WI38 (cell line): ENCODE results near the gene NTMT1.
"Not testable (repeated sequence)": the region's sequence is repeated elsewhere in the genome, so short reads cannot be mapped to it uniquely, and the experiment has no call there.

Source experiments
- H3K4me3 ChIP-seq: 2 replicates; pipeline ENCODE4 v1.5.1; 2011; ENCODE audit warnings: low read depth, mild to moderate bottlenecking, control low read depth, low read length
- CTCF ChIP-seq: IDR thresholded peaks from 2 replicates; pipeline ENCODE4 v1.5.1; 2012; ENCODE audit warnings: low read depth, mild to moderate bottlenecking, control low read depth, low read length

Gene NTMT1

GRCh38 chr9:129650680-129651235, 24.8 kb downstream of the NTMT1 start:
- no peak for TF ChIP-seq CTCF

GRCh38 chr9:129653823-129654553, 28.0 kb downstream of the NTMT1 start:
- no peak overlapping the region for H3K4me3 ChIP-seq
- no peak for TF ChIP-seq CTCF

More at GRCh38 chr9:129650680-129651235, 24.8 kb downstream of the NTMT1 start:
- H3K4me3 ChIP-seq = no peak overlapping the region

GRCh38 chr9:129654554-129655040, 28.6 kb downstream of the NTMT1 start:
- H3K4me3 ChIP-seq = no peak overlapping the region
- TF ChIP-seq CTCF = no peak

GRCh38 chr9:129655154-129655553, 29.2 kb downstream of the NTMT1 start:
- TF ChIP-seq CTCF = no peak

GRCh38 chr9:129655696-129656095, 29.7 kb downstream of the NTMT1 start:
- TF ChIP-seq CTCF = no peak

More at GRCh38 chr9:129655154-129655553, 29.2 kb downstream of the NTMT1 start:
- H3K4me3 ChIP-seq = no peak overlapping the region

GRCh38 chr9:129656795-129657390, 30.9 kb downstream of the NTMT1 start:
- no peak overlapping the region for H3K4me3 ChIP-seq
- TF ChIP-seq CTCF = no peak

More at GRCh38 chr9:129655696-129656095, 29.7 kb downstream of the NTMT1 start:
- H3K4me3 ChIP-seq = no peak overlapping the region

- no peak overlapping the region for H3K4me3 ChIP-seq
- no peak for TF ChIP-seq CTCF
Observed at GRCh38 chr9:129661029-129661428, 35.1 kb downstream of the NTMT1 start.

GRCh38 chr9:129662239-129662638, 36.3 kb downstream of the NTMT1 start:
- not testable (repeated sequence) for H3K4me3 ChIP-seq
